GM19240 (cell line): ENCODE data around the gene ZNF878.
A peak's percentile ranks its signal among the peaks of the same experiment; 100 is the strongest.
"Not testable (repeated sequence)": the region's sequence is repeated elsewhere in the genome, so short reads cannot be mapped to it uniquely, and the experiment has no call there.

ENCODE experiments used
- DNase-seq: peaks from one replicate; pipeline ENCODE4 v3.0.0; 2011; ENCODE audit warnings: low spot score; ENCODE audit not compliant: insufficient read length

The ZNF878 gene

GRCh38 chr19:12052497-12053169 lies at the start of gene ZNF878:
Gene ZNF878 (minus strand): TSS chr19:12052961. CDS start chr19:12052801, 160 bp downstream.
- DNase-seq, result peak; percentile 58

GRCh38 chr19:12098040-12098439 lies 45.3 kb upstream of the ZNF878 start:
- DNase-seq, result no peak

- DNase-seq, result no peak
These were observed 42.5 kb upstream of the ZNF878 start for GRCh38 chr19:12095111-12095790.

- no peak for DNase-seq
These were observed 41.0 kb upstream of the ZNF878 start for GRCh38 chr19:12093777-12094176.

DNA sequence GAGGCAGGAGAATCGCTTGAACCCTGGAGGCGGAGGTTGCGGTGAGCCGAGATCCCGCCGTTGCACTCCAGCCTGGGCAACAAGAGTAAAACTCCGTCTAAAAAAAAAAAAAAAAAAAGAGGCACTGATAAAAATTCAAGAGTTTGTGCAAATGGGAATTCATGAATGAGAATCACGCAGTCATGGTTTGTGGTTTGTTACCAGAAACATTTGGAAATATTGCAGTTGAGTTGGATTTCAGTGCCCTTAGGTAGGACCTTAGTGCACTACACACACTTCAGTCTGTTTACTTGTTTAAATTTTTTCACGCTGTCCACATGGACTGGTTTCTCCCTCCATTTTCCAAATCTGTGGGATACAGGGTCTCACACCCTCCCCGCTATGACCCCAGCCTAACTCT lies 40.2 kb upstream of the ZNF878 start:
- DNase-seq, result no peak

- DNase-seq, result peak; percentile 37
These were observed 39.5 kb upstream of the ZNF878 start for GRCh38 chr19:12092065-12092867.

DNA sequence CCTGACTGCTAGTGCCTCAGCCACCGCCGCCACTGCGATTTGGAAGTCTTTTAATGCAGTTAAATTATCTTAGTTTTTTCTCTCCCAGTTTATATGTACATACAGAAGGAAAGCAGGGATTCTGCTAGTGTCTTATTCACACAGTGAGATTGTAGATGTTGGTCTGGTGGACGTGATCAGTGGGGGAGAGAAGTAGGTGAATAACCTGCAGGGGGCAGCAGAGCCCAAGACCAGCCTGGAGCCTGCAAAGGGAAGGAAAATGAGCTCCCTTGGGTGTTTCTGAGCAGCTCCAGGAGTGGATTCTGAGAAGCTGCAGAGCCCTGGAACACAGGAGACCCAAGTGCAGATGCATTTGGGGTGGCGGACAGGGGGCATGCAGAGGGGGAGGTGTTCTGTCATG lies 38.0 kb upstream of the ZNF878 start:
- no peak for DNase-seq

DNA sequence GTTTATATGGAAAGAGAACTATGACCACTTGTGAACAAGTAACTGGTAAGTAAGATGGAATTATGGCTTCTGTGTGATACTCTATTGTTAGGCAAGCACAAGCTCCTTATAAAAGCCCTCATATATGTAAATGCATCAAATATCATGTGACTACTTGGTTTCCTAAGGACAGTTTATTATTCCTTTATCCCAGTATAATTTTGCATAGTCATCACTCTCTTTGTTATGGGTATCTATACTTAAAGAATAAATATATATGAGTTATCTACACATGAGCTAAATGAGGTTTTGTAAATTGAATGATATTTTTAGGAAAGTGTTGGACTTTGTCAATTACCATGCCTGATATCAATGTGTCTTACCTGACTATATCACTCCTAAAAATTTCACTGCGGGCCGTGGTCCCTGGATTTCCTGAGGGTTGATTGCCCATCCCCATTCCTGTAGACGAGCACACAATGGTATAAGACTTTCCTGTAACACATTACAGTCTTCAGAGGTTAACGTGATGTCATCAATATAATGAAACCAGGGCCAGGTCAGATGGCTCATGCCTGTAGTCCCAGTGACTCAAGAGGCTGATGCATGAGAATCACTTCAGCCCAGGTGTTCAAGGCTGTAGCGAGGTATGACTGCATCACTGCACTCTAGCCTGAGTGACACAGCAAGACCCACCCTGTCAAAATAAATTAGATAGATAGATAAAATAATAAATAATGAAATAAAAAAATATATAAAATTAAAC lies 32.5 kb upstream of the ZNF878 start:
- no peak for DNase-seq

DNA sequence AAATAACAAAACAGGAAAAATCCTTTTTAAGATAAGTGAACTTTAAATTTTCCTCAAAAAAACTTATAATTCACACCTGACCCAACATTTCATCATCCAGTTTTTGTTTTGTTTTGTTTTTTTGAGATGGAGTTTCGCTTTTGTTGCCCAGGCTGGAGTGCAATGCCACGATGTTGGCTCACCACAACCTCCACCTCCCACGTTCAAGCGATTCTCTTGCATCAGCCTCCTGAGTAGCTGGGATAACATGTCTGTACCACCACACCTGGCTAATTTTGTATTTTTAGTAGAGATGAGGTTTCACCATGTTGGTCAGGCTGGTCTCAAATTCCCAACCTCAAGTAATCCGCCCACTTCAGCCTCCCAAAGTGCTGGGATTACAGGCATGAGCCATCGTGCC lies 30.6 kb upstream of the ZNF878 start:
- DNase-seq, result not testable (repeated sequence)

- no peak for DNase-seq
These were observed 24.6 kb upstream of the ZNF878 start for GRCh38 chr19:12077375-12077774.

DNA sequence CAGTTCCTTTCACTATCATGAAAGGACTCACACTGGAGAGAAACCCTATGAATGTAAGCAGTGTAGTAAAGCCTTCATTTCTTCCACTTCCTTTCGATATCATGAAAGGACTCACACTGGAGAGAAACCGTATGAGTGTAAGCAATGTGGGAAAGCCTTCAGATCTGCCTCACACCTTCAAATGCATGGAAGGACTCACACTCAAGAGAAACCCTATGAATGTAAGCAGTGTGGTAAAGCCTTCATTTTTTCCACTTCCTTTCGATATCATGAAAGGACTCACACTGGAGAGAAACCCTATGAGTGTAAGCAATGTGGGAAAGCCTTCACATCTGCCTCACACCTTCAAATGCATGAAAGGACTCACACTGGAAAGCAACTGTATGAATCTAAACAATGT lies 23.6 kb upstream of the ZNF878 start:
- not testable (repeated sequence) for DNase-seq

- DNase-seq, result no peak
These were observed 22.9 kb upstream of the ZNF878 start for GRCh38 chr19:12075538-12076139.

GRCh38 chr19:12064590-12065538 lies 12.1 kb upstream of the ZNF878 start, which contains the start of gene ZNF844:
Gene ZNF844 (plus strand): TSS chr19:12064731. CDS start chr19:12064874, 143 bp downstream.
- peak; percentile 50 for DNase-seq

DNA sequence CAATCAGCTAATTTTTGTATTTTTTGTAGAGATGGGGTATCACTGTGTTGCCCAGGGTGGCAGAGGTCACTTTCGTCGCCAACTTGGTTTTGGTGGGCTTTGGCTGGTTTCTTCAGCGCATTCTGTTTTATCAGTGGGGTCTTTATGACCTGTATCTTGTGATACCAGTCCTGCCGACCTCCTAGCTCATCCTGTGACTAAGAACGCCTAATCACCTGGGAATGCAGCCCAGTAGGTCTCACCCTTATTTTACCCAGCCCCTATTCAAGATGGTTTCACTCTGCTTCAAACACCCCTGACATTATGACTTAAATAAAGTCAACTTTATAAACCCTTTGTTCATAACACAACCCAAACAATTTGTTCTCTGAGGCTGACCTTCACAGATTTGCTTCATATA lies 3.0 kb upstream of the ZNF878 start:
- DNase-seq, result no peak

- no peak for DNase-seq
These were observed 667 bp downstream of the ZNF878 start for GRCh38 chr19:12052091-12052496.

- DNase-seq, result no peak
These were observed 4.9 kb downstream of the ZNF878 start for GRCh38 chr19:12047868-12048267.

- DNase-seq, result no peak
These were observed 8.9 kb downstream of the ZNF878 start for GRCh38 chr19:12043752-12044422.

GRCh38 chr19:12042893-12043292 lies 9.9 kb downstream of the ZNF878 start:
- DNase-seq, result no peak
